Erythroblast (primary cell): ENCODE measurements around the gene GMDS.

Experiments used
- GATA1 ChIP-seq: IDR thresholded peaks from 2 replicates; pipeline ENCODE4 v1.6.1; 2011; ENCODE audit warnings: low read depth, mild to moderate bottlenecking, control low read depth, low read length, moderate library complexity
- POLR2A ChIP-seq: IDR thresholded peaks from 2 replicates; pipeline ENCODE4 v1.6.1; 2011; ENCODE audit warnings: mild to moderate bottlenecking, low read length

GRCh38 chr6:2205396-2205795 lies 40.0 kb downstream of the GMDS start:
- no peak for TF ChIP-seq POLR2A
- no peak for TF ChIP-seq GATA1
